Glutamatergic neuron (in vitro differentiated cells): ENCODE results near the gene CAMTA1. TPM values are rescaled to one million over a fixed set of nuclear protein-coding genes. Genes with fewer than 3 reads are reported as not detected.

ENCODE experiments used
- DNase-seq: peaks from one replicate; pipeline ENCODE4 v3.0.0; 2022
- H3K27ac Mint-ChIP-seq: one replicate; pipeline ENCODE4 v1.8.0; 2020; ENCODE audit warnings: mild to moderate bottlenecking, mixed read lengths, inconsistent platforms; ENCODE audit not compliant: unreplicated experiment
- H3K27me3 Mint-ChIP-seq: one replicate; pipeline ENCODE4 v1.8.0; 2020; ENCODE audit warnings: mild to moderate bottlenecking, moderate library complexity, mixed read lengths, inconsistent platforms; ENCODE audit not compliant: unreplicated experiment
- H3K36me3 Mint-ChIP-seq: one replicate; pipeline ENCODE4 v1.8.0; 2020; ENCODE audit warnings: mild to moderate bottlenecking, mixed read lengths, inconsistent platforms; ENCODE audit not compliant: unreplicated experiment
- H3K4me1 Mint-ChIP-seq: one replicate; pipeline ENCODE4 v1.8.0; 2020; ENCODE audit warnings: mild to moderate bottlenecking, low read depth, mixed read lengths, inconsistent platforms; ENCODE audit not compliant: unreplicated experiment
- H3K4me3 Mint-ChIP-seq: one replicate; pipeline ENCODE4 v1.8.0; 2020; ENCODE audit warnings: mild to moderate bottlenecking, mixed read lengths, inconsistent platforms; ENCODE audit not compliant: unreplicated experiment
- H3K9me3 Mint-ChIP-seq: one replicate; pipeline ENCODE4 v1.8.0; 2020; ENCODE audit warnings: mild to moderate bottlenecking, moderate library complexity, mixed read lengths, inconsistent platforms; ENCODE audit not compliant: unreplicated experiment
- total RNA-seq: library from RNA; stranded (reverse); fragmentation: NEBNext Ultra II Directional; extraction: Animal tissue kit (Norgen Biotek cat#: 25700); gene quantifications from one replicate; pipeline ENCODE4 v1.2.1, GENCODE V29; 2021; ENCODE audit not compliant: unreplicated experiment
- TF ChIP-seq, protein P1 (sequence below): fragments of 200-600 bp; sonication (generic); IDR thresholded peaks from one replicate; pipeline ENCODE4 v1.5.0; 2021; ENCODE audit not compliant: partially characterized antibody, unreplicated experiment

Gene CAMTA1
- total RNA-seq, 1 donor from 2014 or later, result 77.2 TPM

- TF ChIP-seq, protein P1, sequence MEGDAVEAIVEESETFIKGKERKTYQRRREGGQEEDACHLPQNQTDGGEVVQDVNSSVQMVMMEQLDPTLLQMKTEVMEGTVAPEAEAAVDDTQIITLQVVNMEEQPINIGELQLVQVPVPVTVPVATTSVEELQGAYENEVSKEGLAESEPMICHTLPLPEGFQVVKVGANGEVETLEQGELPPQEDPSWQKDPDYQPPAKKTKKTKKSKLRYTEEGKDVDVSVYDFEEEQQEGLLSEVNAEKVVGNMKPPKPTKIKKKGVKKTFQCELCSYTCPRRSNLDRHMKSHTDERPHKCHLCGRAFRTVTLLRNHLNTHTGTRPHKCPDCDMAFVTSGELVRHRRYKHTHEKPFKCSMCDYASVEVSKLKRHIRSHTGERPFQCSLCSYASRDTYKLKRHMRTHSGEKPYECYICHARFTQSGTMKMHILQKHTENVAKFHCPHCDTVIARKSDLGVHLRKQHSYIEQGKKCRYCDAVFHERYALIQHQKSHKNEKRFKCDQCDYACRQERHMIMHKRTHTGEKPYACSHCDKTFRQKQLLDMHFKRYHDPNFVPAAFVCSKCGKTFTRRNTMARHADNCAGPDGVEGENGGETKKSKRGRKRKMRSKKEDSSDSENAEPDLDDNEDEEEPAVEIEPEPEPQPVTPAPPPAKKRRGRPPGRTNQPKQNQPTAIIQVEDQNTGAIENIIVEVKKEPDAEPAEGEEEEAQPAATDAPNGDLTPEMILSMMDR, result peak; percentile 26
- peaks cover 15% of the 10 kb centered on the region for H3K4me1 Mint-ChIP-seq
- H3K4me3 Mint-ChIP-seq, result peak overlapping the region; percentile 47
- DNase-seq, result peak; percentile 80
- peaks cover 17% of the 10 kb centered on the region for H3K36me3 Mint-ChIP-seq
- peaks cover 4% of the 10 kb centered on the region for H3K9me3 Mint-ChIP-seq
- peak overlapping the region; percentile 97 for H3K27ac Mint-ChIP-seq
- H3K27me3 Mint-ChIP-seq, result peaks cover 17% of the 10 kb centered on the region
These were observed 332.4 kb downstream of the CAMTA1 start for GRCh38 chr1:7117399-7118281.

GRCh38 chr1:7119156-7119555 is 333.9 kb downstream of the CAMTA1 start:
- TF ChIP-seq, protein P1, result no peak
- Mint-ChIP-seq H3K36me3 (peaks cover 24% of the 10 kb centered on the region), H3K9me3 (peaks cover 10% of the 10 kb centered on the region), H3K4me1 (peaks cover 15% of the 10 kb centered on the region), H3K27me3 (peaks cover 20% of the 10 kb centered on the region), H3K4me3 (peak overlapping the region; percentile 28), H3K27ac (peak overlapping the region; percentile 74)
- no peak for DNase-seq

- no peak for DNase-seq
- H3K27ac Mint-ChIP-seq, result no peak overlapping the region
- H3K4me1 Mint-ChIP-seq, result peaks cover 15% of the 10 kb centered on the region
- TF ChIP-seq, protein P1, result no peak
- peaks cover 6% of the 10 kb centered on the region for H3K9me3 Mint-ChIP-seq
- H3K27me3 Mint-ChIP-seq, result peaks cover 17% of the 10 kb centered on the region
- no peak overlapping the region for H3K4me3 Mint-ChIP-seq
- H3K36me3 Mint-ChIP-seq, result peaks cover 20% of the 10 kb centered on the region
These were observed 335.8 kb downstream of the CAMTA1 start for GRCh38 chr1:7120863-7121621.

GRCh38 chr1:7121622-7121988 is 336.4 kb downstream of the CAMTA1 start:
- TF ChIP-seq, protein P1, result no peak
- Mint-ChIP-seq H3K27me3 (peaks cover 17% of the 10 kb centered on the region), H3K9me3 (peaks cover 6% of the 10 kb centered on the region), H3K36me3 (peaks cover 16% of the 10 kb centered on the region), H3K4me3 (no peak overlapping the region), H3K27ac (no peak overlapping the region), H3K4me1 (peaks cover 15% of the 10 kb centered on the region)
- no peak for DNase-seq
